GM21825 (cell line): ENCODE data around the gene POU3F1.

Source experiments
- ATAC-seq: cut with Tn5 transposase; IDR thresholded peaks from one replicate; pipeline ENCODE4 v1.9.1; 2021; ENCODE audit warnings: mild to moderate bottlenecking, moderate library complexity; ENCODE audit not compliant: unreplicated experiment

Gene POU3F1

GRCh38 chr1:38074302-38074677 lies 27.7 kb upstream of the POU3F1 start:
- no peak for ATAC-seq

- ATAC-seq: no peak
Observed at GRCh38 chr1:38073534-38074301, 27.1 kb upstream of the POU3F1 start.

GRCh38 chr1:38072858-38073257 lies 26.3 kb upstream of the POU3F1 start:
- no peak for ATAC-seq

- no peak for ATAC-seq
Observed at GRCh38 chr1:38071312-38072256, 25.0 kb upstream of the POU3F1 start.

- no peak for ATAC-seq
Observed at GRCh38 chr1:38068980-38069340, 22.4 kb upstream of the POU3F1 start.

- ATAC-seq: no peak
Observed at GRCh38 chr1:38068220-38068979, 21.8 kb upstream of the POU3F1 start.

- ATAC-seq: no peak
Observed at GRCh38 chr1:38064197-38064903, 17.8 kb upstream of the POU3F1 start.

- no peak for ATAC-seq
Observed at GRCh38 chr1:38063616-38064015, 17.0 kb upstream of the POU3F1 start.

GRCh38 chr1:38062361-38063288 lies 16.0 kb upstream of the POU3F1 start:
- ATAC-seq: no peak

- peak; percentile 60 for ATAC-seq
Observed at GRCh38 chr1:38061883-38062328, 15.3 kb upstream of the POU3F1 start.

GRCh38 chr1:38061290-38061689 lies 14.7 kb upstream of the POU3F1 start:
- ATAC-seq: no peak

- no peak for ATAC-seq
Observed at GRCh38 chr1:38060498-38060897, 13.9 kb upstream of the POU3F1 start.

- no peak for ATAC-seq
Observed at GRCh38 chr1:38059635-38060250, 13.2 kb upstream of the POU3F1 start.

GRCh38 chr1:38055965-38056364 lies 9.4 kb upstream of the POU3F1 start:
- no peak for ATAC-seq

GRCh38 chr1:38055398-38055797 lies 8.8 kb upstream of the POU3F1 start:
- ATAC-seq: no peak

- ATAC-seq: no peak
Observed at GRCh38 chr1:38053416-38054091, 7.0 kb upstream of the POU3F1 start.

GRCh38 chr1:38052750-38053415 lies 6.3 kb upstream of the POU3F1 start:
- peak; percentile 59 for ATAC-seq

- no peak for ATAC-seq
Observed at GRCh38 chr1:38051079-38051543, 4.5 kb upstream of the POU3F1 start.
